ENCODE measurements around the gene KCNAB3. TPM values are rescaled to one million over a fixed set of nuclear protein-coding genes. Genes with fewer than 3 reads are reported as not detected.
A peak's percentile ranks its signal among the peaks of the same experiment; 100 is the strongest.

KCNAB3 gene
- total RNA-seq, 1 experiment from 2014 or later = 1.8 TPM

DNA sequence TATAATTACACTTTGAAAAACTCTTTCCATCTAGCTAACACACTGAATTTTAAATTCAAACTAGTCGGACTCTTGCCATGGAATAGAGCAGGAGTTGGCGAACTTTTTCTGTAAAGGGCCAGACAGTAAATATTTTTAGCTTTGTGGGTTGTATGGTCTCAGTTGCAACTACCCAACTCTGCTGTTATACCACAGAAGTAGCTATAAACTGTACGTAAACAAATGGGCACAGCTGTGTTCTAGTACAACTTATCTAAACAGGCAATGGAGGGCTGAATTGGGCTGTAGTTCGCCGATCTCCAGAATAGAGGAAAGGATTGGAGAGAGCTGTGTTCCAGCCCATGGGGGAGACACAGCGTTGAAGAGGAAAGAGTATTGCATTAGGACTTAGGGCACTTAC, 11.1 kb upstream of the KCNAB3 start:
- DNase-seq (ENCODE audit: low read depth) = no peak

GRCh38 chr17:7940034-7940433, 10.4 kb upstream of the KCNAB3 start:
- no peak for DNase-seq (ENCODE audit: low read depth)

DNA sequence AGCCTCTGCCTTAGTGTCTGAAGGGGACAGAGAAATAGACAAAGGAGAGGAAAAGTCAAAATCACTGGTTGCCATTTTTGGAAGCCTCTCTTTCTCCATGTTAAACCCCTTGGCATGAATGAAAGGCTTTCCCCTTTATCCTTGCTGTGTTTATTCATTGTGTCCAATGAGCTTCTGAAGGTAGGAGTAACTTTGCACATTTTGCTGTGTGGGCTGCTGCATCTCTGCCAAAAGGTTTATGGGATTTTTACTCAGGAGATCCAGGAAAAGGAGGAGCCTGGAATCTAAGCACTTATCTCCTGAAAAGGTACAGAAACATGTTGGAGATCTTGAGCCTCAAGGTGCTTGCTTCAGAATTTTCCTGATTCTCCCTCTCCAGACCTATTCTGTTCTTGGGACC, 6.2 kb upstream of the KCNAB3 start:
- no peak for DNase-seq (ENCODE audit: low read depth)

GRCh38 chr17:7932949-7933348, 3.3 kb upstream of the KCNAB3 start:
- DNase-seq (ENCODE audit: low read depth) = peak; percentile 70

DNA sequence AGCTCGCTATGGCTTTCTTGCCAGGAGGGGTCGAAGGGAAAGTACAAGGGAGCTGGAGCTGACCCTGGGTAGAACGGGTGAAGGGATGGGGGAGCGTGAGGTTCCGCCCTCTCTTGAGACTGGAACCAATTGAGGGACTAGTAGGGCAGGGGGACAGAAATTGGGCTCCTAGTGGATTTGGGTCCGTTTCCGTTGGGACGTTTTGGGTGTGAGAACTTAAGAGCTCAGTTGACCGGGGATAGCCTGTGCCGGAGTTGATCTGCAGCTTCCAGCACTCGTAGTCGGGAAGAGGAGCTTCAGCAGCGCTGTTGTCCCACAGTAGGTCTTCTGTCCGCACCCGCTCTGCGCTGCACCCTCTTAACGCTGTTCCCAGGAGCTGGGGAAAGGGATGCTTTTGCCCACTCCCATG, 2.8 kb upstream of the KCNAB3 start:
- DNase-seq (ENCODE audit: low read depth) = peak; percentile 8

GRCh38 chr17:7931709-7932482, 2.2 kb upstream of the KCNAB3 start, which contains the start of the genes CNTROB and TRAPPC1:
Gene CNTROB (plus strand): TSS chr17:7932206. CDS start chr17:7933080, 874 bp downstream.
Gene TRAPPC1 (minus strand): TSS chr17:7931946. CDS start chr17:7931829, 117 bp downstream.
- DNase-seq (ENCODE audit: low read depth) = peak; percentile 98

DNA sequence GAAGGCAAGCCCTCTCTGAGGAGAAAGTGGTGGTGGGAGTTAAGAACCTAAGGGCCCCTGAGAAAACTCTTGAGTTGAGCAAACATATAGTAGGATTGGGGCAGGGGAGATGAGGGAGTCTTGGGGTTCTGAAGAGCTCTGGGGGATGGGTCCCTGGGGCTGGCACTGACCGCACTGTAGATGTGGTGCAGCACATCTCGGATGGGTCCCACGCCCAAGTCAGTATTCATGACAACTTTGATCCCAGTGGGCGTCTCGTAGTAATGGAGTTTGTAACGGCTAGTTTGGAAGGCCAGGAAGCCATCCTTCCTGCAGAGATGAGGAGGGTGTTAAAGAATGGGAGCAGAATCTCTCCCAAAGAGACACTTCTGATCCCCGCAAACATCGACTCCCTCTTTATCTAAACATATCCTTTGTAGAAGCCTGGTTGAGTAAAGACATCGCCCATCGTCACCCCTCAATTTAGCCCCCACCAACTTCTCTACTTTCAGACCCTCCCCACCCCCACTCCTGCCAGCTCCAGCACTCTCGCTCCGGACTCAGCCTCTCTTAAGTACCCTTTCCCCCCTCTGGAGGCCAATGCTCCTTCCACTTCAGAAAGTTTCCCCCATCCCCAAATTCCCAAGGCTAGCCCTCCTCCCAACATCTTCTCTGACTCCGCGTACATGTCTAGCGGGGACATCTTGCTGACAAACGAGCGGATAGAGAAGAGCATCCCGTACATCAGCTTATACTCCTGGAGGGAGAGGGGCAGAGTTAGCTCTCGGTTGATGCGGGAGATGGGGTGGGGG, 1.4 kb upstream of the KCNAB3 start:
- DNase-seq (ENCODE audit: low read depth) = no peak

GRCh38 chr17:7927596-7927995, 2.1 kb downstream of the KCNAB3 start:
- peak; percentile 26 for DNase-seq (ENCODE audit: low read depth)

DNA sequence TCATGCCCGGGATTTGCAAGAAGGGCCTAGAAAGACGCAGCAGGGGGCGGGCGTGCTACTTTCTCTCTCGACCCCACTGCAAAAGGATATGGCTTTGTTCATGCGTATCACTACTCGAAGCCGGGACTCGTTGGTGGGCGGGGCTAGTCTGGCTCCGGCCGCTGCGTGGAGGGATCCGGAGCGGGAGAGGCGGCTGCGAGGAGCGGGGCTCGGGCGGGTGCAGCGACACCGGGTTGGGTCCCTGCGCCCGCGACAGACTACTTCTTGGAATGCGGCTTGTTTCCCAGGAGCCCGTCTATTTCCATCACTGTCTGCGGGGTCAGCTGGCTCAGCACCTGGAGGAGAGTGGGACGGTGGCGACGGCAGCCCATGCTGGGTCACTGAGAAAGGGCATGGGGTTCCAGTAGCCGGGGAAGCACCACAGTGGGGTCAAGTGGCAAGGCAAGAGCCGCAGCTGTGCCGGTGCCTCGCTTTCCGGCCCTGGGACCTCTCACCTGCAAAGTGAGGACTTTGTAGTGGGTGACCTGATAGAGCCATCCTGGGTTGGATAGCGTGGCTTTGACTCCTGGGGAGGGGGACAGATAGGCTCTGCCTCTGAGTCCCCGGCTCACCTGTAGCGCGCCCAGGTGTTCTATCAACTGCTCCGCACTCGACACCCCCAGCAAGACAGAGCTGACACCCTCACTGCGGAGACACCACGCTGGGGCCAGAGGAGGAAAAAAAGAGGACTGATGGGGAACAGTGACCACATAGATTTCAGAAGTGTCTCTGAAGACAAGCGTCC, 6.6 kb downstream of the KCNAB3 start:
- no peak for DNase-seq (ENCODE audit: low read depth)

DNA sequence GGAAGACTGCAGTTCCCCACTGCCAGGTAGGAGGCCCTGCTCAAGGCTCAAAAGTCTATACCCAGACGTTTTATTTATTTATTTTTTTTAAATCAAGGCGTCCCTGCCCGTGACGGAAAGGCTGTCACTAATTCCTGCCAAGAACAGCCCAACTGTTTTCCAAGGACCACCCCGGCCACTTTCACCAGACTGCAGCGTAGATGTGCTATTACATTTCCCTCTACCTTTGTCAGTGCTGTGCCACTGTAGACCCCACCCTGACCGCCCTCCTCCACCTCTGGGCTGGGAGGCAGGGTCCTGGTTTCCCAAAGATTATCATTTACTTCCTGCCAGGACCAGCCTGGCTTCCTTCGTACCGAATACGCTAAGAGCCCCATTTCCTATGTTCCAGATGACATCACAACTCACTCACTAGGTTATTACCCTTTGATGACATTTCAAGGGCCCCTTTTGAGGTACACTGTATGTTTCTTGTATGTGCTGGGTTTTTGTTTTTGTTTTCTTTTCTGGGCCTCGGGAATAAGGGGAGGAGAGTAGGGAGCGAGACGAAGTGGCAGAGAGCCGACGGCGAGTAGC, 7.3 kb downstream of the KCNAB3 start:
- no peak for DNase-seq (ENCODE audit: low read depth)

- DNase-seq (ENCODE audit: low read depth) = peak; percentile 38
Measured at GRCh38 chr17:7916808-7917207, 12.8 kb downstream of the KCNAB3 start.

- DNase-seq (ENCODE audit: low read depth) = no peak
Measured at GRCh38 chr17:7916385-7916682, 13.3 kb downstream of the KCNAB3 start.

DNA sequence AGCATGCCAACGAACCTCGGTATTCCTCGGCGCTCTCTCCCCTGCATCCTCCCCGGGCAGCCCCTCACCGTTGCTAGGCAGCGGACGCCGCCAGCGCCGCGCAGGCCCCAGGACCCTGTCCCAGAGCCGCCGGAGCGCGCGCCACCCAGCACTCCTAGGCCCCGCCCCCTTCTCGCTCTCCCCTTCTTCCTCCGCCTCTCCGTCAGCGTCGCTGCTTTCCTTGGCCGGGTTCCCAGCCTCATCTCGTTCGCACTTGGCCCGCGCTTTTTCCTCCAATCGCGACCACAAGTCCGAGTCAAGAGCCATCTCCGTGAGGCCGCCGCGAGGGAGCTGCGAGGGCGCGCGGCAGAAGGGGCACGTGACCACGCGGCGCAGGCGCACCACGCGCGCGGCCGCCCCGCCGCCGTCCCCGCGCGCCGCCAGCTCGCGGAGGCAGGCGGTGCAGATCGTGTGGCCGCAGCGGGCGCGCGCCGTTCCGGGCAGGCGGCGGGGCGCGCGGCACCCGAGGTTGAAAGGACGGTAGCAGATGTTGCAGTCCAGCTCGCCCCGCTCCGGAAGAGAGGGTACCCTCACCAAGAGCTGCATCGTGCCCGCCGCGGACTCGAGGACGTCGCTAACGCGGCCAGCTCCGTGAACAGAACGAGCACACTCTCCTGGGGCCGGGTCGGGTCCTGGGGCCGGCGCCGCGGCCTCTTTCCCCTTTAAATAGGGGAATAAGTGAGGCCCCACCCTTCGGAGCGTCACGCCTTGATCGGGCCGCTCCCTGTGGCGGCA, 13.9 kb downstream of the KCNAB3 start, which contains the start of gene RNF227:
Gene RNF227 (minus strand): TSS at position 679 of the 774 bp plus-strand sequence. CDS start 94 bp downstream, at position 585.
- DNase-seq (ENCODE audit: low read depth) = peak; percentile 95

GRCh38 chr17:7915179-7915610, 14.5 kb downstream of the KCNAB3 start:
- DNase-seq (ENCODE audit: low read depth) = no peak

- peak; percentile 76 for DNase-seq (ENCODE audit: low read depth)
Measured at GRCh38 chr17:7912927-7913524, 16.6 kb downstream of the KCNAB3 start.

DNA sequence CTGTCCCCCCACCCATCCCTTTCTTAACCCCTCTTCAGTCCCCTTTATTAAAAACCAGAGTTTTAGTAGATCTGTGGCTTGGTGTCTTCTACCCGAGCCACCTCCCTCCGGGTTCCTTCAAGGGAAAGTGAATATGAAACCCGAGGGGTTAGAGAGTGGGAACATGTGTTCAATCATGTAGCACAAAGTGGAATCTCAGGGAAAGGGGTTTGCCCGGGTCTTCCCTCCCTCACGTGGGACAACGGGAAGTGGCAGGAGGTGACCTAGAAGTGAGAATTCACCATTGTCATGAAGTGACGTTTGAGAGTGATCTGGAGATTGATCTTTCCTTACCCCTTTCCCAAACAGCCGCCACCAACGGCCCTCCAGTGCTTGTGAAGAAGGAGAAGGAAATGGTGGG, 18.5 kb downstream of the KCNAB3 start:
- no peak for DNase-seq (ENCODE audit: low read depth)

DNA sequence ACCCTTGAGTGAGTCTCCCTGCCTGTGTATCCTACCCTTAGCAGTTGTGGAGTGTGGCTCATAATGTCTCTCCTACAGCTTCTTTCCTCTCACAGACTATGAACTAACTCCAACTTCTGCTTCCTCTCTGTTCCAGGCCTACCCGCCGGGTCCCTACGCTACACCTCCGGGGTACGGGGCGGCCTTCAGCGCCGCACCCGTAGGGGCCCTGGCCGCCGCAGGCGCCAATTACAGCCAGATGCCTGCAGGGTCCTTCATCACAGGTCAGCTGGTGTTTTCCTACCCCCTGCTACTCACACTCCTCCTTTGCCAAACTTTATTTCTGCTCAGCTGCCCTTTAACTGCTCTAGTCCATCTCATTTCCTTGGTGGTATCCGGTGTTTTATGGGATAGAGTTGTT, 18.9 kb downstream of the KCNAB3 start:
- DNase-seq (ENCODE audit: low read depth) = no peak

DNA sequence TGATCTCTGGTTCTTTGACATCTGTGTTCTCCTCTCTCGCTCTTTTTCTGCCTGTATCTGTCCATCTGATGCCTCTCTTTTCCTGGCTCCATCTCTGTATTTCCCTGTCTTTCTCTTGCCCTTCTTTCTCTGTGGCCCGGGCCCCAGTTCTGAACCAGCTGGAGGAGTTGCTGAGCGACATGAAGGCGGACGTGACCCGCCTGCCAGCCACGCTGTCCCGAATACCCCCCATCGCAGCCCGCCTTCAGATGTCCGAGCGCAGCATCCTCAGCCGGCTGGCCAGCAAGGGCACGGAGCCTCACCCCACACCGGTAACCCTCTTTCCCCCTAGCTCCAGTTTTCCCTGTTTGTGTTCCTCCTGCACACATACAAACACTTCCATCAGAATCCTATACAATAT, 19.4 kb downstream of the KCNAB3 start:
- DNase-seq (ENCODE audit: low read depth) = no peak

GRCh38 chr17:7909089-7909488, 20.6 kb downstream of the KCNAB3 start:
- no peak for DNase-seq (ENCODE audit: low read depth)

All from HT1080 (cell line).